Breast epithelium (tissue), 3 donors: Measurements from ENCODE around the gene PTGFRN.

Experiments
- POLR2AphosphoS5 ChIP-seq, 3 donors: sonication (generic); formaldehyde crosslinking; IDR thresholded peaks; one replicate each; pipeline ENCODE4 v1.6.1; 2017; ENCODE audit warnings: antibody characterized with exemption in 3 of 3
- TF ChIP-seq, protein P1 (sequence below), 3 donors: fragments of 450-650 bp; IDR thresholded peaks; one replicate each; pipeline ENCODE4 v1.5.1; 2016 to 2017; ENCODE audit warnings: antibody characterized with exemption in 3 of 3, mild to moderate bottlenecking in 3 of 3, moderate library complexity in 3 of 3

- TF ChIP-seq, protein P1, sequence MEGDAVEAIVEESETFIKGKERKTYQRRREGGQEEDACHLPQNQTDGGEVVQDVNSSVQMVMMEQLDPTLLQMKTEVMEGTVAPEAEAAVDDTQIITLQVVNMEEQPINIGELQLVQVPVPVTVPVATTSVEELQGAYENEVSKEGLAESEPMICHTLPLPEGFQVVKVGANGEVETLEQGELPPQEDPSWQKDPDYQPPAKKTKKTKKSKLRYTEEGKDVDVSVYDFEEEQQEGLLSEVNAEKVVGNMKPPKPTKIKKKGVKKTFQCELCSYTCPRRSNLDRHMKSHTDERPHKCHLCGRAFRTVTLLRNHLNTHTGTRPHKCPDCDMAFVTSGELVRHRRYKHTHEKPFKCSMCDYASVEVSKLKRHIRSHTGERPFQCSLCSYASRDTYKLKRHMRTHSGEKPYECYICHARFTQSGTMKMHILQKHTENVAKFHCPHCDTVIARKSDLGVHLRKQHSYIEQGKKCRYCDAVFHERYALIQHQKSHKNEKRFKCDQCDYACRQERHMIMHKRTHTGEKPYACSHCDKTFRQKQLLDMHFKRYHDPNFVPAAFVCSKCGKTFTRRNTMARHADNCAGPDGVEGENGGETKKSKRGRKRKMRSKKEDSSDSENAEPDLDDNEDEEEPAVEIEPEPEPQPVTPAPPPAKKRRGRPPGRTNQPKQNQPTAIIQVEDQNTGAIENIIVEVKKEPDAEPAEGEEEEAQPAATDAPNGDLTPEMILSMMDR (IDR thresholded peaks at IDR 0.05): no peak
- TF ChIP-seq POLR2AphosphoS5 (IDR thresholded peaks at IDR 0.05): no peak
Observed at GRCh38 chr1:116999596-116999995, 89.9 kb downstream of the PTGFRN start.
